HepG2 (cell line): ENCODE results near the gene RNF114. TPM values are rescaled to one million over a fixed set of nuclear protein-coding genes. Genes with fewer than 3 reads are reported as not detected.

Source experiments
- BHLHE40 ChIP-seq: IDR thresholded peaks from 2 replicates; pipeline ENCODE4 v1.6.1; 2011; ENCODE audit warnings: low read length, improper control_type of control experiment
- DMAP1 ChIP-seq: IDR thresholded peaks from 2 replicates; pipeline ENCODE4 v1.6.1; 2016
- HIVEP1 ChIP-seq: sonication (generic); formaldehyde crosslinking; IDR thresholded peaks from 2 replicates; pipeline ENCODE4 v1.4.0; 2020; ENCODE audit warnings: mild to moderate bottlenecking, missing genetic modification reagents
- ISL2 ChIP-seq: sonication (generic); formaldehyde crosslinking; IDR thresholded peaks from 2 replicates; pipeline ENCODE4 v1.5.0; 2020; ENCODE audit warnings: missing genetic modification reagents
- KAT2B ChIP-seq: fragments of 150-350 bp; IDR thresholded peaks from 2 replicates; pipeline ENCODE4 v1.6.1; 2014; ENCODE audit warnings: low read depth, low read length, borderline replicate concordance
- RAD51 ChIP-seq: fragments of 450-650 bp; IDR thresholded peaks from 2 replicates; pipeline ENCODE4 v1.6.1; 2016; ENCODE audit warnings: borderline replicate concordance
- ZBTB38 ChIP-seq: sonication (generic); formaldehyde crosslinking; IDR thresholded peaks from 2 replicates; pipeline ENCODE4 v1.5.1; 2020; ENCODE audit warnings: mild to moderate bottlenecking, missing genetic modification reagents
- ZBTB7B ChIP-seq: sonication (generic); formaldehyde crosslinking; IDR thresholded peaks from 2 replicates; pipeline ENCODE4 v1.4.0; 2020; ENCODE audit warnings: missing genetic modification reagents
- ZNF121 ChIP-seq: sonication (generic); formaldehyde crosslinking; IDR thresholded peaks from 2 replicates; pipeline ENCODE4 v1.5.0; 2020; ENCODE audit warnings: mild to moderate bottlenecking, missing genetic modification reagents
- ZNF263 ChIP-seq: sonication (generic); formaldehyde crosslinking; IDR thresholded peaks from 2 replicates; pipeline ENCODE4 v1.4.0; 2020; ENCODE audit warnings: missing genetic modification reagents
- ZNF549 ChIP-seq: sonication (generic); formaldehyde crosslinking; IDR thresholded peaks from 2 replicates; pipeline ENCODE4 v1.5.0; 2020; ENCODE audit warnings: missing genetic modification reagents
- ZNF772 ChIP-seq: sonication (generic); formaldehyde crosslinking; IDR thresholded peaks from 2 replicates; pipeline ENCODE4 v1.5.0; 2020; ENCODE audit warnings: mild to moderate bottlenecking, missing genetic modification reagents
- polyA plus RNA-seq, 8 experiments: library from polyadenylated mRNA; depleted of rRNA in 3 of 8; stranded (reverse) in 7 of 8; unstranded in 1 of 8; fragments of >200 nt; fragmentation: Illumina TruSeq in 4 of 8; extraction: Trizol in 4 of 8; gene quantifications; 2 replicates each; pipeline versions ENCODE4 v1.2.1 to v1.2.3, GENCODE V29; 2011 to 2016; ENCODE audit warnings: low read depth in 4 of 8, missing spikeins in 1 of 8, mixed read lengths in 1 of 8; ENCODE audit not compliant: insufficient read depth in 1 of 8
- total RNA-seq, 5 experiments: library from RNA; depleted of rRNA; stranded (reverse); fragments of >200 nt; fragmentation: Illumina TruSeq; extraction: Trizol; gene quantifications; 2 replicates each; pipeline ENCODE4 v1.2.3, GENCODE V29; 2016; ENCODE audit warnings: low read depth in 1 of 5
- TF ChIP-seq, protein P1 (sequence below): sonication (generic); formaldehyde crosslinking; IDR thresholded peaks from 2 replicates; pipeline ENCODE4 v1.4.0; 2020; ENCODE audit warnings: missing genetic modification reagents
- TF ChIP-seq, protein P2 (sequence below): sonication (generic); formaldehyde crosslinking; IDR thresholded peaks from 2 replicates; pipeline ENCODE4 v1.4.0; 2020; ENCODE audit warnings: mild to moderate bottlenecking, missing genetic modification reagents, borderline replicate concordance
- TF ChIP-seq, protein P3 (sequence below): sonication (generic); formaldehyde crosslinking; IDR thresholded peaks from 2 replicates; pipeline ENCODE4 v1.5.1; 2020; ENCODE audit warnings: missing genetic modification reagents, mild to moderate bottlenecking, borderline replicate concordance

Gene RNF114
- total and polyA plus RNA-seq, 2 of the 13 experiments (the other 11 are each of a cell fraction or from before 2014, with no cell fraction given) = 119 to 126 TPM

DNA sequence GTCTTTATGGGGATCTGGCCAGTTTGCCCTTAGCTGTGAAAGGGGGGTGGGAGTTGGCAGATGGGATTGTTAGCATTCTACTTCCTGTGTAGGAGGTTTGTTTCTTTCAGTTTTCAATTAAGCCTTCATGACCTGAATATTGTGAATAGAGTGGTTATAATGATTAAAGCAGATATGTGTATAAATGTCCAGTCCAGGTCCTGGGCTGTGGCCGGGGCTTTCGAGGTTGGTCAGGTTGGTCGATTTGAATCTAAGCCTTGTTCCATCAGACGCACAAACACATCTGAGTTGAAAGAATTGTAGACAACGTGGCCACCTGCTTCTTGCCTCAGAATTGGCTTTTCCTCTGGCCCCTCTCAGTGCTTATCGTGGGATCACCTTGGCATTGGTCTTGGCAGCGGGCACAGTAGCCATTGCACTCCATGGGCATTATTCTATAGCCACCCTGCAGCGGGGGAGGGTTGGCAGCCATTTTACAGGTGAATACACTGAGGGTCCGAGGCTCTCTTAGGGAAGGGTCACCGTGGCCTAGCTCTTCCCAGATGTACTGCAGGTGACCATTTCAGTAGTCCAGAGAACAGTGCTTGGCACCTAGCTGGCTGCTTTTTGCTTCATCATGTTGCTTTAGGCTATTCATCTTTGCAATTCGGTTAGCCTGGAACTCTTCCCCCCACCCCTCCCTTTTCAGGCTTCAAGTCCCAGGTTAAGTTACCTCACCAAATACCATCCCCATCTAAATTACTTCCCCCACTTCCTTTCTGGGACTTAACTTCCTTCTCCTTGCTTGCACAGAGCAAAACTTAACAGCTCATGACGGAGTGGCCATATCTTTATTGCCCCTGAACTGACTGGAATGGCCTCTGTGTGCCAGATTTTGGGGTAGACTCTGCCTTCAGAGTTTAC lies 1.1 kb downstream of the RNF114 start (continued):
- TF ChIP-seq ZNF121 (CRISPR knock-in tag) = no peak
- 0 out of 2 replicates have a peak, but pooled peaks have one; percentile 43 for TF ChIP-seq ISL2 (CRISPR knock-in tag)
- no peak for TF ChIP-seq ZBTB38 (CRISPR knock-in tag)
- no peak for TF ChIP-seq ZNF549
- TF ChIP-seq RAD51 = no peak
- no peak for TF ChIP-seq BHLHE40
- no peak for TF ChIP-seq HIVEP1 (CRISPR knock-in tag)
- TF ChIP-seq KAT2B = no peak
- no peak for TF ChIP-seq ZBTB7B (CRISPR knock-in tag)
- TF ChIP-seq, protein P1, sequence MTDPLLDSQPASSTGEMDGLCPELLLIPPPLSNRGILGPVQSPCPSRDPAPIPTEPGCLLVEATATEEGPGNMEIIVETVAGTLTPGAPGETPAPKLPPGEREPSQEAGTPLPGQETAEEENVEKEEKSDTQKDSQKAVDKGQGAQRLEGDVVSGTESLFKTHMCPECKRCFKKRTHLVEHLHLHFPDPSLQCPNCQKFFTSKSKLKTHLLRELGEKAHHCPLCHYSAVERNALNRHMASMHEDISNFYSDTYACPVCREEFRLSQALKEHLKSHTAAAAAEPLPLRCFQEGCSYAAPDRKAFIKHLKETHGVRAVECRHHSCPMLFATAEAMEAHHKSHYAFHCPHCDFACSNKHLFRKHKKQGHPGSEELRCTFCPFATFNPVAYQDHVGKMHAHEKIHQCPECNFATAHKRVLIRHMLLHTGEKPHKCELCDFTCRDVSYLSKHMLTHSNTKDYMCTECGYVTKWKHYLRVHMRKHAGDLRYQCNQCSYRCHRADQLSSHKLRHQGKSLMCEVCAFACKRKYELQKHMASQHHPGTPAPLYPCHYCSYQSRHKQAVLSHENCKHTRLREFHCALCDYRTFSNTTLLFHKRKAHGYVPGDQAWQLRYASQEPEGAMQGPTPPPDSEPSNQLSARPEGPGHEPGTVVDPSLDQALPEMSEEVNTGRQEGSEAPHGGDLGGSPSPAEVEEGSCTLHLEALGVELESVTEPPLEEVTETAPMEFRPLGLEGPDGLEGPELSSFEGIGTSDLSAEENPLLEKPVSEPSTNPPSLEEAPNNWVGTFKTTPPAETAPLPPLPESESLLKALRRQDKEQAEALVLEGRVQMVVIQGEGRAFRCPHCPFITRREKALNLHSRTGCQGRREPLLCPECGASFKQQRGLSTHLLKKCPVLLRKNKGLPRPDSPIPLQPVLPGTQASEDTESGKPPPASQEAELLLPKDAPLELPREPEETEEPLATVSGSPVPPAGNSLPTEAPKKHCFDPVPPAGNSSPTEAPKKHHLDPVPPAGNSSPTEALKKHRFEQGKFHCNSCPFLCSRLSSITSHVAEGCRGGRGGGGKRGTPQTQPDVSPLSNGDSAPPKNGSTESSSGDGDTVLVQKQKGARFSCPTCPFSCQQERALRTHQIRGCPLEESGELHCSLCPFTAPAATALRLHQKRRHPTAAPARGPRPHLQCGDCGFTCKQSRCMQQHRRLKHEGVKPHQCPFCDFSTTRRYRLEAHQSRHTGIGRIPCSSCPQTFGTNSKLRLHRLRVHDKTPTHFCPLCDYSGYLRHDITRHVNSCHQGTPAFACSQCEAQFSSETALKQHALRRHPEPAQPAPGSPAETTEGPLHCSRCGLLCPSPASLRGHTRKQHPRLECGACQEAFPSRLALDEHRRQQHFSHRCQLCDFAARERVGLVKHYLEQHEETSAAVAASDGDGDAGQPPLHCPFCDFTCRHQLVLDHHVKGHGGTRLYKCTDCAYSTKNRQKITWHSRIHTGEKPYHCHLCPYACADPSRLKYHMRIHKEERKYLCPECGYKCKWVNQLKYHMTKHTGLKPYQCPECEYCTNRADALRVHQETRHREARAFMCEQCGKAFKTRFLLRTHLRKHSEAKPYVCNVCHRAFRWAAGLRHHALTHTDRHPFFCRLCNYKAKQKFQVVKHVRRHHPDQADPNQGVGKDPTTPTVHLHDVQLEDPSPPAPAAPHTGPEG (CRISPR knock-in tag) = 0 out of 2 replicates have a peak, but pooled peaks have one; percentile 58
- TF ChIP-seq, protein P2, sequence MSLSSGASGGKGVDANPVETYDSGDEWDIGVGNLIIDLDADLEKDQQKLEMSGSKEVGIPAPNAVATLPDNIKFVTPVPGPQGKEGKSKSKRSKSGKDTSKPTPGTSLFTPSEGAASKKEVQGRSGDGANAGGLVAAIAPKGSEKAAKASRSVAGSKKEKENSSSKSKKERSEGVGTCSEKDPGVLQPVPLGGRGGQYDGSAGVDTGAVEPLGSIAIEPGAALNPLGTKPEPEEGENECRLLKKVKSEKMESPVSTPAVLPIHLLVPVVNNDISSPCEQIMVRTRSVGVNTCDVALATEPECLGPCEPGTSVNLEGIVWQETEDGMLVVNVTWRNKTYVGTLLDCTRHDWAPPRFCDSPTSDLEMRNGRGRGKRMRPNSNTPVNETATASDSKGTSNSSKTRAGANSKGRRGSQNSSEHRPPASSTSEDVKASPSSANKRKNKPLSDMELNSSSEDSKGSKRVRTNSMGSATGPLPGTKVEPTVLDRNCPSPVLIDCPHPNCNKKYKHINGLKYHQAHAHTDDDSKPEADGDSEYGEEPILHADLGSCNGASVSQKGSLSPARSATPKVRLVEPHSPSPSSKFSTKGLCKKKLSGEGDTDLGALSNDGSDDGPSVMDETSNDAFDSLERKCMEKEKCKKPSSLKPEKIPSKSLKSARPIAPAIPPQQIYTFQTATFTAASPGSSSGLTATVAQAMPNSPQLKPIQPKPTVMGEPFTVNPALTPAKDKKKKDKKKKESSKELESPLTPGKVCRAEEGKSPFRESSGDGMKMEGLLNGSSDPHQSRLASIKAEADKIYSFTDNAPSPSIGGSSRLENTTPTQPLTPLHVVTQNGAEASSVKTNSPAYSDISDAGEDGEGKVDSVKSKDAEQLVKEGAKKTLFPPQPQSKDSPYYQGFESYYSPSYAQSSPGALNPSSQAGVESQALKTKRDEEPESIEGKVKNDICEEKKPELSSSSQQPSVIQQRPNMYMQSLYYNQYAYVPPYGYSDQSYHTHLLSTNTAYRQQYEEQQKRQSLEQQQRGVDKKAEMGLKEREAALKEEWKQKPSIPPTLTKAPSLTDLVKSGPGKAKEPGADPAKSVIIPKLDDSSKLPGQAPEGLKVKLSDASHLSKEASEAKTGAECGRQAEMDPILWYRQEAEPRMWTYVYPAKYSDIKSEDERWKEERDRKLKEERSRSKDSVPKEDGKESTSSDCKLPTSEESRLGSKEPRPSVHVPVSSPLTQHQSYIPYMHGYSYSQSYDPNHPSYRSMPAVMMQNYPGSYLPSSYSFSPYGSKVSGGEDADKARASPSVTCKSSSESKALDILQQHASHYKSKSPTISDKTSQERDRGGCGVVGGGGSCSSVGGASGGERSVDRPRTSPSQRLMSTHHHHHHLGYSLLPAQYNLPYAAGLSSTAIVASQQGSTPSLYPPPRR (CRISPR knock-in tag) = no peak
- peak; percentile 58; the same call in 1 of the 2 replicates for TF ChIP-seq ZNF772
- TF ChIP-seq, protein P3, sequence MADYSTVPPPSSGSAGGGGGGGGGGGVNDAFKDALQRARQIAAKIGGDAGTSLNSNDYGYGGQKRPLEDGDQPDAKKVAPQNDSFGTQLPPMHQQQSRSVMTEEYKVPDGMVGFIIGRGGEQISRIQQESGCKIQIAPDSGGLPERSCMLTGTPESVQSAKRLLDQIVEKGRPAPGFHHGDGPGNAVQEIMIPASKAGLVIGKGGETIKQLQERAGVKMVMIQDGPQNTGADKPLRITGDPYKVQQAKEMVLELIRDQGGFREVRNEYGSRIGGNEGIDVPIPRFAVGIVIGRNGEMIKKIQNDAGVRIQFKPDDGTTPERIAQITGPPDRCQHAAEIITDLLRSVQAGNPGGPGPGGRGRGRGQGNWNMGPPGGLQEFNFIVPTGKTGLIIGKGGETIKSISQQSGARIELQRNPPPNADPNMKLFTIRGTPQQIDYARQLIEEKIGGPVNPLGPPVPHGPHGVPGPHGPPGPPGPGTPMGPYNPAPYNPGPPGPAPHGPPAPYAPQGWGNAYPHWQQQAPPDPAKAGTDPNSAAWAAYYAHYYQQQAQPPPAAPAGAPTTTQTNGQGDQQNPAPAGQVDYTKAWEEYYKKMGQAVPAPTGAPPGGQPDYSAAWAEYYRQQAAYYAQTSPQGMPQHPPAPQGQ (CRISPR knock-in tag) = 0 out of 2 replicates have a peak, but pooled peaks have one; percentile 39
- no peak for TF ChIP-seq DMAP1 (CRISPR knock-in tag)
- peak; percentile 59; the same call in 1 of the 2 replicates for TF ChIP-seq ZNF263 (CRISPR knock-in tag)
